HCT116 (cell line): ENCODE data around the gene MALSU1. TPM values are rescaled to one million over a fixed set of nuclear protein-coding genes. Genes with fewer than 3 reads are reported as not detected.

Source experiments
- ATAC-seq: fragments of 200-7000 bp; cut with Tn5 transposase; 2 replicates; pipeline ENCODE4 v1.9.1; 2020; ENCODE audit warnings: mild to moderate bottlenecking, moderate library complexity
- BruUV-seq: library from RNA; stranded (reverse); fragments of 400-500 nt; replicated peaks from 2 replicates; lab custom pipeline; 2021; lab: Mats Ljungman, UMichigan
- CTCF ChIA-PET: fragments of 300-600 bp; sonication (Branson Sonifier 250); formaldehyde crosslinking; loops from one replicate; lab custom pipeline; 2021; ENCODE audit warnings: antibody characterized with exemption; lab: Charles Lee
- POLR2A ChIA-PET: fragments of 300-600, 350-600 bp; sonication (Branson Sonifier 250); formaldehyde crosslinking; loops from one replicate; lab custom pipeline; 2021; ENCODE audit warnings: antibody characterized with exemption; lab: Charles Lee
- RAD21 ChIA-PET, 2 experiments: fragments of 300-600 bp; sonication (Branson Sonifier 250); formaldehyde crosslinking; loops; one replicate each; lab custom pipeline; 2023; ENCODE audit warnings: low total read pairs in 2 of 2; ENCODE audit not compliant: uncharacterized antibody in 2 of 2, unreplicated experiment in 2 of 2, low non-redundant PET in 1 of 2; lab: Charles Lee
- DNase-seq: peaks from one replicate; pipeline ENCODE4 v3.0.0-alpha.2; 2010; ENCODE audit warnings: low read depth, low spot score
- H2AFZ ChIP-seq: fragments of 200-600 bp; shearing (Covaris generic), sonication (generic); 2 replicates; pipeline ENCODE4 v1.6.1; 2017; ENCODE audit warnings: low read depth, mixed run types, mixed read lengths, antibody characterized with exemption, low read length; ENCODE audit not compliant: poor library complexity, severe bottlenecking
- H3K27ac ChIP-seq: 2 replicates; pipeline ENCODE4 v1.5.1; 2012; ENCODE audit warnings: low read depth, low read length
- H3K27me3 ChIP-seq: fragments of 200-600 bp; sonication (generic); 2 replicates; pipeline ENCODE4 v1.6.1; 2016; ENCODE audit warnings: mixed run types, low read length, mixed read lengths; ENCODE audit not compliant: insufficient read depth
- H3K36me3 ChIP-seq, 2 experiments: fragments of 200-500 bp in 1 of 2; fragments of 200-600 bp in 1 of 2; sonication (Bioruptor generic) in 1 of 2; sonication (generic) in 1 of 2; 2 replicates each; pipeline versions ENCODE4 v1.5.1 to v1.6.1; 2014 to 2016; ENCODE audit warnings: low read length in 2 of 2, inconsistent platforms in 1 of 2, mixed read lengths in 1 of 2, mixed run types in 1 of 2; ENCODE audit not compliant: insufficient read depth in 2 of 2, control insufficient read depth in 1 of 2
- H3K4me1 ChIP-seq, 2 experiments: fragments of 200-600 bp in 1 of 2; sonication (generic) in 1 of 2; 2 replicates each; pipeline versions ENCODE4 v1.5.1 to v1.6.1; 2012 to 2017; ENCODE audit warnings: low read length in 2 of 2, inconsistent platforms in 1 of 2, mild to moderate bottlenecking in 1 of 2, mixed read lengths in 1 of 2, mixed run types in 1 of 2, moderate library complexity in 1 of 2; ENCODE audit not compliant: insufficient read depth in 2 of 2, control insufficient read depth in 1 of 2
- H3K4me2 ChIP-seq: fragments of 200-600 bp; sonication (generic); 2 replicates; pipeline ENCODE4 v1.6.1; 2017; ENCODE audit warnings: mixed run types, low read length, mixed read lengths
- H3K4me3 ChIP-seq, 2 experiments: fragments of 200-600 bp in 1 of 2; sonication (generic) in 1 of 2; replicated peaks in 1 of 2; 2 replicates each; pipeline ENCODE4 v1.5.1; 2011 to 2016; ENCODE audit warnings: low read length in 2 of 2, control low read depth in 1 of 2, low read depth in 1 of 2, mild to moderate bottlenecking in 1 of 2, mixed read lengths in 1 of 2, mixed run types in 1 of 2
- H3K79me2 ChIP-seq: fragments of 200-600 bp; sonication (generic); 2 replicates; pipeline ENCODE4 v1.6.1; 2017; ENCODE audit warnings: mild to moderate bottlenecking, mixed run types, low read length, moderate library complexity, mixed read lengths; ENCODE audit not compliant: insufficient read depth
- H3K9ac ChIP-seq: fragments of 200-600 bp; sonication (generic); 2 replicates; pipeline ENCODE4 v1.6.1; 2016; ENCODE audit warnings: low read length, mixed read lengths
- H3K9me2 ChIP-seq: fragments of 200-600 bp; sonication (generic), shearing (Covaris generic); 2 replicates; pipeline ENCODE4 v1.6.1; 2017; ENCODE audit warnings: mixed run types, mild to moderate bottlenecking, moderate library complexity; ENCODE audit not compliant: insufficient read depth
- H3K9me3 ChIP-seq, 2 experiments: fragments of 200-500 bp in 1 of 2; fragments of 200-600 bp in 1 of 2; sonication (Bioruptor generic) in 1 of 2; sonication (generic) in 1 of 2; 2 replicates each; pipeline ENCODE4 v1.6.1; 2014 to 2017; ENCODE audit warnings: low read length in 2 of 2, mixed read lengths in 2 of 2, inconsistent platforms in 1 of 2, low read depth in 1 of 2, mild to moderate bottlenecking in 1 of 2, mixed run types in 1 of 2, moderate library complexity in 1 of 2; ENCODE audit not compliant: control insufficient read depth in 1 of 2, insufficient read depth in 1 of 2
- H4K20me1 ChIP-seq: fragments of 200-600 bp; sonication (generic), shearing (Covaris generic); 2 replicates; pipeline ENCODE4 v1.6.1; 2017; ENCODE audit warnings: mixed run types, mild to moderate bottlenecking, moderate library complexity; ENCODE audit not compliant: insufficient read depth
- CEBPB ChIP-seq: IDR thresholded peaks from 2 replicates; pipeline ENCODE4 v1.6.1; 2012; ENCODE audit warnings: low read depth
- CTCF ChIP-seq, 3 experiments: fragments of 200-600 bp in 1 of 3; sonication (generic) in 1 of 3; IDR thresholded peaks in 2 of 3; conservative IDR thresholded peaks in 1 of 3; 2 replicates each; pipeline ENCODE4 v1.5.1; 2012 to 2017; ENCODE audit warnings: low read depth in 2 of 3, low read length in 2 of 3, antibody characterized with exemption in 1 of 3, borderline replicate concordance in 1 of 3, control low read depth in 1 of 3, mild to moderate bottlenecking in 1 of 3, mixed read lengths in 1 of 3, mixed run types in 1 of 3, moderate library complexity in 1 of 3; ENCODE audit not compliant: insufficient read depth in 1 of 3
- EGR1 ChIP-seq: IDR thresholded peaks from 2 replicates; pipeline ENCODE4 v1.6.1; 2012; ENCODE audit warnings: low read depth
- ELF1 ChIP-seq: IDR thresholded peaks from 2 replicates; pipeline ENCODE4 v1.6.1; 2012; ENCODE audit warnings: low read depth, borderline replicate concordance
- EZH2 ChIP-seq: fragments of 200-600 bp; sonication (generic); IDR thresholded peaks from 2 replicates; pipeline ENCODE4 v1.6.1; 2017; ENCODE audit warnings: antibody characterized with exemption, mixed run types
- EZH2phosphoT487 ChIP-seq: fragments of 200-600 bp; IDR thresholded peaks from 2 replicates; pipeline ENCODE4 v1.6.1; 2018; ENCODE audit warnings: antibody characterized with exemption, borderline replicate concordance
- FOSL1 ChIP-seq: IDR thresholded peaks from 2 replicates; pipeline ENCODE4 v1.6.1; 2012; ENCODE audit warnings: low read depth
- JUND ChIP-seq: IDR thresholded peaks from 2 replicates; pipeline ENCODE4 v1.6.1; 2012
- MAX ChIP-seq: IDR thresholded peaks from 2 replicates; pipeline ENCODE4 v1.6.1; 2012
- RAD21 ChIP-seq: IDR thresholded peaks from 2 replicates; pipeline ENCODE4 v1.6.1; 2012; ENCODE audit warnings: low read depth, mild to moderate bottlenecking
- SIN3A ChIP-seq: IDR thresholded peaks from 2 replicates; pipeline ENCODE4 v1.6.1; 2012; ENCODE audit warnings: low read depth
- SP1 ChIP-seq: IDR thresholded peaks from 2 replicates; pipeline ENCODE4 v1.6.1; 2012; ENCODE audit warnings: low read depth
- SRF ChIP-seq: IDR thresholded peaks from 2 replicates; pipeline ENCODE4 v1.6.1; 2012; ENCODE audit warnings: low read depth
- TCF7L2 ChIP-seq: IDR thresholded peaks from 2 replicates; pipeline ENCODE4 v1.7.0; 2011; ENCODE audit warnings: borderline replicate concordance, inconsistent platforms; ENCODE audit not compliant: insufficient read depth, insufficient read length; ENCODE audit errors: extremely low read depth
- YY1 ChIP-seq: IDR thresholded peaks from 2 replicates; pipeline ENCODE4 v1.6.1; 2011; ENCODE audit warnings: low read length, low read depth, moderate library complexity, mild to moderate bottlenecking; ENCODE audit not compliant: insufficient replicate concordance; ENCODE audit errors: extremely low read depth
- ZBTB33 ChIP-seq: IDR thresholded peaks from 2 replicates; pipeline ENCODE4 v1.6.1; 2011; ENCODE audit warnings: mild to moderate bottlenecking, low read length, moderate library complexity; ENCODE audit not compliant: insufficient replicate concordance; ENCODE audit errors: extremely low read depth
- intact Hi-C: fragments of 100-400 bp; cut with micrococcal nuclease; formaldehyde crosslinking; loops from 2 replicates; pipeline ENCODE4 v1.10.0; 2022
- total RNA-seq: library from RNA; stranded (reverse); gene quantifications from one replicate; pipeline ENCODE4 v1.2.1, GENCODE V29; 2021; ENCODE audit not compliant: unreplicated experiment
- TF ChIP-seq, protein P1 (sequence below): IDR thresholded peaks from 2 replicates; pipeline ENCODE4 v1.6.1; 2012; ENCODE audit warnings: low read depth

Gene MALSU1
- total RNA-seq, 1 experiment from 2014 or later = 105 TPM

DNA sequence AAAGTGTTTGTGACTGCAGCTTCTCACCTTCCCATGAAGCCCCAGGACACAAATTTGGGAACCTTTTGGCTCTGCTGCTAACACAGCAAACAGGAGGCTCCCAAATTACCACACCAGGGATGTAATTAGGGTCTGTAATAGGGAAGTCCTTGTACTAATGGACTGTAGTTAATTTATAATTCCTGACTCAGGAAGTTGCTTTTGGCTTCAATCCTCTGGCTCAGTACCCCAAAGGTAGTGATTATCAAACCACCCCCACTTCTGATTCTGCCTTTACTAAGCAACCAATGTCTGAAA, 3.8 kb upstream of the MALSU1 start (continued):
- TF ChIP-seq ELF1 (no peak), CEBPB (no peak)

DNA sequence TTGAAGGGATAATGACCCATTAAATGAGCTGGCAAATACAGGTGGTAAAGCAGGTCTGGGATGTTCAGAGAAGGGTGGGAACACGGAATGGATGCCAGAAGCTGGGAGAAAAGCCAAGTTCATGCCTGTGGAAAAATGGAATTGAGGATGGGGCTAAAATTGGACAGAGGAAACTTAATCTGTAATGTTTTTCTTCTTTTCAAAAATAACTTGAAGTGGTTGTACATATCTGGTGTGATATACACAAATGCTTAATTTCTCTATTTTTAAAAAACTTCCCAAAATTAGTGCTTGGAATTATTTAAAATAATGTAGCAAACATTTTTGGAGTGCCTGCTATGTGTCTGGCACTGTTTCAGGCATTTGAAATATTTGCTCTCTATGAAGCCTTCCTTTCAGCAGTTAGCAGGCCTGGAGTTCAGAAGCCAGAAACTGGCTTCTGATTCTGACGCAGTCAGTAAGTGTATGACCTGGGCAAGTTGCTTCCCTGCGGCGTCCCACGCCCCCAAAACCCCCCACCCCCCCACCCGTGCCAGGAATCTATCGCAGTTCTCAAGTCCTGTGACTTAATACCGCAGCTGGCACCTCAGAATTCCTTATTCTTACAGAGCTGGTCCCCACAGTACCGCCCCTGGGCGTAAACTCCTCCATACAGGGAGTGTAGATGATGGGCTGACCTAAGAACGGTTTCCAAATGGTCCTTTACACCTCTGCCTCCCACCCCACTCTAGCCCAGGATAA, 828 bp upstream of the MALSU1 start:
- peak overlapping the region; percentile 93 for H3K9ac ChIP-seq
- ATAC-seq = peak; percentile 63
- peak overlapping the region; percentile 93 for H2AFZ ChIP-seq
- no peaks in the 10 kb centered on the region for H3K9me2 ChIP-seq
- no TSS peak for BruUV-seq
- no peaks in the 10 kb centered on the region for H3K27me3 ChIP-seq
- H3K4me1 ChIP-seq = peaks cover 16 to 39% of the 10 kb centered on the region in 2 experiments; a peak in 3 of 4 replicates
- H3K79me2 ChIP-seq = peaks cover 41% of the 10 kb centered on the region
- H3K4me3 ChIP-seq = peak overlapping the region; percentile 96 to 100
- ChIA-PET POLR2A (interaction anchor here (1.0 to 1.7 kb wide), 7 partner anchors 11 to 233 kb away, joined by 3 to 4 read pairs (median 3); no protein-coding TSS in a partner anchor), RAD21 (interaction anchor here in 1 of 2 experiments (0.9 kb wide), 1 partner anchor 246 kb away, joined by 5 read pairs; no protein-coding TSS in a partner anchor), CTCF (interaction anchor here (0.6 to 1.8 kb wide), 5 partner anchors 22 to 60 kb away, joined by 3 to 5 read pairs (median 4); no protein-coding TSS in a partner anchor)
- peaks cover 7 to 8% of the 10 kb centered on the region in 2 experiments; a peak in 2 of 4 replicates for H3K36me3 ChIP-seq
- DNase-seq = no peak
- intact Hi-C loops = loop anchor here (5.0 kb wide), 1 partner anchor 191 kb away; the partner anchor contains the start of gene KLHL7
- H3K4me2 ChIP-seq = peak overlapping the region; percentile 100
- H4K20me1 ChIP-seq = no peaks in the 10 kb centered on the region
- H3K9me3 ChIP-seq = no peaks in the 10 kb centered on the region
- H3K27ac ChIP-seq = peak overlapping the region; percentile 81
- TF ChIP-seq JUND (no peak), ZBTB33 (no peak), EZH2phosphoT487 (no peak), YY1 (no peak), CTCF (IDR thresholded peaks at IDR 0.05 in 2 of 3, conservative IDR thresholded peaks at IDR 0.05 in 1 of 3; ENCODE audit: borderline replicate concordance in 1 of 3, insufficient read depth in 1 of 3, low read depth in 2 of 3, low read length in 2 of 3) (no peak), SRF (no peak), RAD21 (no peak), MAX (no peak), SIN3A (no peak), TCF7L2 (no peak), FOSL1 (no peak), SP1 (no peak; the same call in 1 of the 2 replicates), EGR1 (no peak), EZH2 (no peak), CEBPB (no peak)
- TF ChIP-seq, protein P1, sequence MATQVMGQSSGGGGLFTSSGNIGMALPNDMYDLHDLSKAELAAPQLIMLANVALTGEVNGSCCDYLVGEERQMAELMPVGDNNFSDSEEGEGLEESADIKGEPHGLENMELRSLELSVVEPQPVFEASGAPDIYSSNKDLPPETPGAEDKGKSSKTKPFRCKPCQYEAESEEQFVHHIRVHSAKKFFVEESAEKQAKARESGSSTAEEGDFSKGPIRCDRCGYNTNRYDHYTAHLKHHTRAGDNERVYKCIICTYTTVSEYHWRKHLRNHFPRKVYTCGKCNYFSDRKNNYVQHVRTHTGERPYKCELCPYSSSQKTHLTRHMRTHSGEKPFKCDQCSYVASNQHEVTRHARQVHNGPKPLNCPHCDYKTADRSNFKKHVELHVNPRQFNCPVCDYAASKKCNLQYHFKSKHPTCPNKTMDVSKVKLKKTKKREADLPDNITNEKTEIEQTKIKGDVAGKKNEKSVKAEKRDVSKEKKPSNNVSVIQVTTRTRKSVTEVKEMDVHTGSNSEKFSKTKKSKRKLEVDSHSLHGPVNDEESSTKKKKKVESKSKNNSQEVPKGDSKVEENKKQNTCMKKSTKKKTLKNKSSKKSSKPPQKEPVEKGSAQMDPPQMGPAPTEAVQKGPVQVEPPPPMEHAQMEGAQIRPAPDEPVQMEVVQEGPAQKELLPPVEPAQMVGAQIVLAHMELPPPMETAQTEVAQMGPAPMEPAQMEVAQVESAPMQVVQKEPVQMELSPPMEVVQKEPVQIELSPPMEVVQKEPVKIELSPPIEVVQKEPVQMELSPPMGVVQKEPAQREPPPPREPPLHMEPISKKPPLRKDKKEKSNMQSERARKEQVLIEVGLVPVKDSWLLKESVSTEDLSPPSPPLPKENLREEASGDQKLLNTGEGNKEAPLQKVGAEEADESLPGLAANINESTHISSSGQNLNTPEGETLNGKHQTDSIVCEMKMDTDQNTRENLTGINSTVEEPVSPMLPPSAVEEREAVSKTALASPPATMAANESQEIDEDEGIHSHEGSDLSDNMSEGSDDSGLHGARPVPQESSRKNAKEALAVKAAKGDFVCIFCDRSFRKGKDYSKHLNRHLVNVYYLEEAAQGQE = no peak
